BLaER1 (cell line): ENCODE data around the gene CHAF1A.

ENCODE experiments used
- H3K27ac ChIP-seq: shearing (Covaris generic); formaldehyde crosslinking; 2 replicates; pipeline ENCODE4 v1.8.1; 2022
- H3K27me3 ChIP-seq: shearing (Covaris generic); formaldehyde crosslinking; 2 replicates; pipeline ENCODE4 v1.8.1; 2022
- H3K36me3 ChIP-seq: shearing (Covaris generic); formaldehyde crosslinking; 2 replicates; pipeline ENCODE4 v1.8.1; 2022
- H3K4me1 ChIP-seq: shearing (Covaris generic); formaldehyde crosslinking; 2 replicates; pipeline ENCODE4 v1.8.1; 2022
- H3K4me2 ChIP-seq: shearing (Covaris generic); formaldehyde crosslinking; 2 replicates; pipeline ENCODE4 v1.8.1; 2022
- H3K4me3 ChIP-seq: shearing (Covaris generic); formaldehyde crosslinking; 2 replicates; pipeline ENCODE4 v1.8.1; 2022
- H3K9ac ChIP-seq: shearing (Covaris generic); formaldehyde crosslinking; 2 replicates; pipeline ENCODE4 v1.8.1; 2022
- H3K9me3 ChIP-seq: shearing (Covaris generic); formaldehyde crosslinking; 2 replicates; pipeline ENCODE4 v1.8.1; 2022
- H4K20me1 ChIP-seq: shearing (Covaris generic); formaldehyde crosslinking; 2 replicates; pipeline ENCODE4 v1.8.1; 2022
- Cebpa-rat ChIP-seq: shearing (Covaris generic); IDR thresholded peaks from 2 replicates; pipeline ENCODE4 v1.8.1; 2022

The CHAF1A gene

GRCh38 chr19:4483385-4483784 lies 80.9 kb downstream of the CHAF1A start:
- no peak overlapping the region for H3K4me2 ChIP-seq
- no peak overlapping the region for H3K9ac ChIP-seq
- no peaks in the 10 kb centered on the region for H3K4me1 ChIP-seq
- no peak overlapping the region for H3K27ac ChIP-seq
- no peak overlapping the region for H3K4me3 ChIP-seq
- H3K9me3 ChIP-seq = no peaks in the 10 kb centered on the region
- no peak for TF ChIP-seq Cebpa-rat
- peaks cover 88% of the 10 kb centered on the region for H3K36me3 ChIP-seq
- H3K27me3 ChIP-seq = no peaks in the 10 kb centered on the region
- peaks cover 35% of the 10 kb centered on the region for H4K20me1 ChIP-seq

GRCh38 chr19:4487572-4487971 lies 85.1 kb downstream of the CHAF1A start:
- no peak overlapping the region for H3K27ac ChIP-seq
- H3K4me3 ChIP-seq = no peak overlapping the region

GRCh38 chr19:4488496-4488895 lies 86.1 kb downstream of the CHAF1A start:
- peaks cover 87% of the 10 kb centered on the region for H3K36me3 ChIP-seq
- no peak overlapping the region for H3K9ac ChIP-seq
- H3K27me3 ChIP-seq = no peaks in the 10 kb centered on the region
- H3K4me1 ChIP-seq = no peaks in the 10 kb centered on the region
- H3K27ac ChIP-seq = no peak overlapping the region
- H4K20me1 ChIP-seq = peaks cover 9% of the 10 kb centered on the region; the same call in 1 of the 2 replicates
- H3K4me3 ChIP-seq = no peak overlapping the region
- H3K9me3 ChIP-seq = no peaks in the 10 kb centered on the region
- no peak for TF ChIP-seq Cebpa-rat
- H3K4me2 ChIP-seq = no peak overlapping the region

More at GRCh38 chr19:4487572-4487971, 85.1 kb downstream of the CHAF1A start:
- Histone ChIP-seq H3K9me3 (no peaks in the 10 kb centered on the region), H4K20me1 (peaks cover 17% of the 10 kb centered on the region), H3K9ac (no peak overlapping the region), H3K4me2 (no peak overlapping the region), H3K27me3 (no peaks in the 10 kb centered on the region), H3K36me3 (peaks cover 87% of the 10 kb centered on the region), H3K4me1 (no peaks in the 10 kb centered on the region)
- no peak for TF ChIP-seq Cebpa-rat

GRCh38 chr19:4491446-4491845 lies 89.0 kb downstream of the CHAF1A start:
- H3K36me3 ChIP-seq = peaks cover 97% of the 10 kb centered on the region
- no peak overlapping the region for H3K4me3 ChIP-seq
- H3K27ac ChIP-seq = no peak overlapping the region
- H3K4me2 ChIP-seq = no peak overlapping the region
- peaks cover 23% of the 10 kb centered on the region; the same call in 1 of the 2 replicates for H4K20me1 ChIP-seq
- no peak overlapping the region for H3K9ac ChIP-seq
- no peaks in the 10 kb centered on the region for H3K4me1 ChIP-seq
- H3K9me3 ChIP-seq = no peaks in the 10 kb centered on the region
- H3K27me3 ChIP-seq = no peaks in the 10 kb centered on the region
- TF ChIP-seq Cebpa-rat = no peak

GRCh38 chr19:4492337-4493103 lies 90.1 kb downstream of the CHAF1A start:
- H3K9ac ChIP-seq = no peak overlapping the region
- H3K4me1 ChIP-seq = no peaks in the 10 kb centered on the region
- peaks cover 97% of the 10 kb centered on the region for H3K36me3 ChIP-seq
- H3K9me3 ChIP-seq = no peaks in the 10 kb centered on the region
- H3K27ac ChIP-seq = no peak overlapping the region
- peaks cover 18% of the 10 kb centered on the region; the same call in 1 of the 2 replicates for H4K20me1 ChIP-seq
- TF ChIP-seq Cebpa-rat = no peak
- H3K27me3 ChIP-seq = no peaks in the 10 kb centered on the region
- H3K4me3 ChIP-seq = no peak overlapping the region
- no peak overlapping the region for H3K4me2 ChIP-seq
